ENCODE results near the gene UBE2G2.
A peak's percentile ranks its signal among the peaks of the same experiment; 100 is the strongest.

Gene UBE2G2

DNA sequence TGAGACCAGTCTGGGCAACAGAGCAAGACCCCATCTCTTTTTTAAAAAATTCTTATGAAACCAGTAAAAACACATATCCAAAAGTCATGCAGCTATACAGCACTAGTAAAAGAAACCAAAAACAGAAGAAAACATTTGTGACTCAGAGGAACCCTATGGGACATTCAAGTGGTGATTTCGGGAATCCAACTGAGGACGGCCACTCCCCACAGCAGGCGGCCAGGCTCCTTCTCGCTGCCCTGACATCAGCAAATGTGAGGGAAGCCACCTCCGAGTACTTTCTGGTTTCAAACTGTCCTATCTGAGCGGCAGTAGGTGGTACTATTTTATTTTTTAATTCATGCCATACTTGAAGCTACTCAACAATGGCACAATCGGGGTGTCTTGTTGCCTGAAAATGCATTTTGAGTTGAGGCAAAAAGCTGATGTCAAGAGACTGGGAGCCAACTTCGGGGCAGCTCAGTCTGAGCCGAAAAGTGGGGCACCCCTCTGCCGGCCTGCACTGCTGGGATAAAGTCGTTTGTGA lies 12.9 kb upstream of the UBE2G2 start:
- DNase-seq: no peak

- no peak for DNase-seq
These were observed 12.1 kb upstream of the UBE2G2 start for GRCh38 chr21:44813727-44814126.

DNA sequence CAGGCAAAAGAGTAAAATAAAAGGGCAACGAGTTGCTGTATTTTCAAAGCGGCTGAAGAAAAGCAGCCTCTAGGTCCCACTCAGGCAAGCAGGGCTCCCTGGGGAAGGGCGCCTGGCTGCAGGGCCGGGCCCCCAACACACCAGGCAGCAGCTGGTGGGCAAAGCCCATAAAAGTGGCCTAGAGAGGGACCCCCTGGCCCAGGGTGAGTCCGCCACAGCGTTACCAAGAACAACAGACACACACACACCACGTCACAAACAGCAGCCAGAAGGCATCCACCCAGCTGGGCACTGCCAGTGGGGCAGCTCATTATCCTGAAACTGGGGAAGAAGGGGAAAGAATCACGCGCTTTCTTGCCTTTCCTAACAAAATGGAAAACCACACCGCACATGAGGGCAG lies 11.5 kb upstream of the UBE2G2 start:
- DNase-seq: no peak

DNA sequence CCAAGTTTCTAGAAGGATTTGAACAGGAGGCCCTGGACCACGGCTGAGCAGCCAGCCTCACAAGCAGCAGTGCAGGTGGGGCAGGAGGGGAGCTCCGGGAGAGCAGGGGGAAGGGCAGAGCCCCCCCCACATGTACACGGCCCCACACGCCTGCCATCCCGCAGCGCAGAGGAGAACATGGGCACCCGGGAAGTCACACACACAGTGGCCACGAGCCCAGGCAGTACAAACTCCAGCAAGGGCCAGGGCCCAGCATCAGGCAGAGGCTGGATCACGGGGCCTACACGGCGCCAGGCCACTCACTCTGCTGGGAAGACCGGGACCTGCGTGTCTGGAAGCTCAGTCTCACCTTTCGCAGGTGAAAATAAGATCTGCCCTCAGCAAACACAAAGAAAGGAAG lies 11.0 kb upstream of the UBE2G2 start:
- no peak for DNase-seq

DNA sequence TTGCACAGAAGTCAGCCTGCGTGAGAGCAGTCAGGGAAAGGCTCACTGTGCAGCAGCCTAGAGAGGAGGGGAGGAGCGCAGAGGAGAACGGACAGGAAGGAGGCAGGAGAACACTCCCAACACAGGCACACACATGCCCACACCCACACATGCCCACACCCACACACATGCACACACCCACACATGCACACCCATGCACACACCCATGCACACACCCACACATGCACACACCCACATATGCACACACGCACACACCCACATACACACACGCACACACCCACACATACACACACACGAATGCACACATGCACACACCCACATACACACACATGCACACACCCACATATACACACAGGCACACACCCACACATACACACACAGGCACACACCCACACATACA lies 9.2 kb upstream of the UBE2G2 start:
- no peak for DNase-seq

GRCh38 chr21:44805859-44806258 lies 4.2 kb upstream of the UBE2G2 start:
- no peak for DNase-seq

- no peak for DNase-seq
These were observed 3.6 kb upstream of the UBE2G2 start for GRCh38 chr21:44805226-44805625.

GRCh38 chr21:44804762-44805161 lies 3.1 kb upstream of the UBE2G2 start:
- no peak for DNase-seq

- no peak for DNase-seq
These were observed 2.0 kb upstream of the UBE2G2 start for GRCh38 chr21:44803651-44804050.

GRCh38 chr21:44802396-44803153 lies 955 bp upstream of the UBE2G2 start:
- DNase-seq: no peak

- DNase-seq: no peak
These were observed 601 bp downstream of the UBE2G2 start for GRCh38 chr21:44800971-44801467.

DNA sequence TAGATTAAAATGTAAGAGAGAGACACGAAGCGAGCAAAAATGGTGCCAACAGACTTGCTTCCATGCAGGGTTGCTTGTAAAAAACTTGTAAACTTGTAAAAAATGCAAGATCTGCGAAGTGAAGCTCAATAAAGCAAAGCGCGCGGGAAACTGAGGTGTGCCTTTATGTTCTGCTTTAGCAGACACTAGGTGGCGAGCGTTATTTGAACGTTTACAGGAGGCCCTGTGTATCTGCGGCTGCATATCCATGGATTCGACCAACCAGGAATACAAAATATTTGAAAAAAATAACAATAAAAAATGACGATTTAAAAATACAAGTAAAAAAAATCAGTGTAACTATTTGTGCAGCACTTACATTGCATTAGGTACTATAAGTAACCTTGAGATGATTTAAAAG lies 1.5 kb downstream of the UBE2G2 start:
- no peak for DNase-seq

DNA sequence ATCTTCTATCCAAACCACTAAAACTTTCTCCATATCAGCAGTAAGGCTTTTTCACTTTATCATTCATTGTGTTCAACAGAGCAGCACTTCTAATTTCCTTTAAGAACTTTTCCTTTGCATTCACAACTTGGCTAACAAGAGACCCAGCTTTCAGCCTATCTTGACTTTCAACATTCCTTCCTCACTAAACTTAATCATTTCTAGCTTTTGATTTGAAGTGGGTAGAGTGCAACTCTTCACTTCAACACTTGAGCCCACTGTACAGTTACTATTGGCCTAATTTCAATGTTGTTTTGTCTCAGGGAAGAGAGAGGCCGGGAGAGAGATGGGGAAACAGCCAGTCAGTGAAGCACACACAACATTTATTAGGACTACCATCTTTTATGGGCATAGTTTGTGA lies 2.0 kb downstream of the UBE2G2 start:
- no peak for DNase-seq

- no peak for DNase-seq
These were observed 3.8 kb downstream of the UBE2G2 start for GRCh38 chr21:44797775-44798174.

- DNase-seq: no peak
These were observed 6.3 kb downstream of the UBE2G2 start for GRCh38 chr21:44795342-44795741.

DNA sequence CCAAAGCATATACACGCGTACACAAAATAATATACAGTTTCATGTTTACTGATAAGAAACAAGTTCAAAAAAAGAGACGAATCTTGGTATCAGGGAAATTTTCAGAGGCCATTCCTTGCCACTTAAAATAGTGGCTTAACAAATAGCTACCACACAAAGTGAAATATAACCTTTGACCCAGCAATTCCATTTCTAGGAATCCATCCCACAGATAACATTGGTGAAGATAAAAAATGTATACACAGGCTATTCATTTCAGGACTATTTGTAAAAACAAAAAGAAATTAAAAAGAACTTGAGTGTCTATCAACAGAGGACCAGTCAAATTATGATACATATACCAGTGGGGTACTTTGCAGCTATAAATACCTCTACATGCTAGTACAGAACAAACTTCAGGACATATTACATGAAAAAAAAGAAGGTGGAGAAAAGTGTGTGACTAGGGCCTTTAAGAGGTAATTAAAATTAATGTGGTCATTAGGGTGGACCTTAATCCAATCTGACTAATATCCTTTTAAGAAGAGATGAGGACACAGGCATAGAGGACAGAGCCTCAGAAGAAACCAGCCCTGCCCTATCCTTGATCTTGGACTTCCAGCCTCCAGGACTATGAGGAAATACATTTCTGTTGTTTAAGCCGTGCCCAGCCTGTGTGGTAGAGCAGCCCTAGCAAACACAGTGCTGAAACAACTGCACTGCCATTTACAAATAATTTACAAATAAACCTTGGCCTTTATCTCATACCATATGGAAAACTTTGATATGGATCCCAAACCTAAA lies 7.8 kb downstream of the UBE2G2 start:
- no peak for DNase-seq

DNA sequence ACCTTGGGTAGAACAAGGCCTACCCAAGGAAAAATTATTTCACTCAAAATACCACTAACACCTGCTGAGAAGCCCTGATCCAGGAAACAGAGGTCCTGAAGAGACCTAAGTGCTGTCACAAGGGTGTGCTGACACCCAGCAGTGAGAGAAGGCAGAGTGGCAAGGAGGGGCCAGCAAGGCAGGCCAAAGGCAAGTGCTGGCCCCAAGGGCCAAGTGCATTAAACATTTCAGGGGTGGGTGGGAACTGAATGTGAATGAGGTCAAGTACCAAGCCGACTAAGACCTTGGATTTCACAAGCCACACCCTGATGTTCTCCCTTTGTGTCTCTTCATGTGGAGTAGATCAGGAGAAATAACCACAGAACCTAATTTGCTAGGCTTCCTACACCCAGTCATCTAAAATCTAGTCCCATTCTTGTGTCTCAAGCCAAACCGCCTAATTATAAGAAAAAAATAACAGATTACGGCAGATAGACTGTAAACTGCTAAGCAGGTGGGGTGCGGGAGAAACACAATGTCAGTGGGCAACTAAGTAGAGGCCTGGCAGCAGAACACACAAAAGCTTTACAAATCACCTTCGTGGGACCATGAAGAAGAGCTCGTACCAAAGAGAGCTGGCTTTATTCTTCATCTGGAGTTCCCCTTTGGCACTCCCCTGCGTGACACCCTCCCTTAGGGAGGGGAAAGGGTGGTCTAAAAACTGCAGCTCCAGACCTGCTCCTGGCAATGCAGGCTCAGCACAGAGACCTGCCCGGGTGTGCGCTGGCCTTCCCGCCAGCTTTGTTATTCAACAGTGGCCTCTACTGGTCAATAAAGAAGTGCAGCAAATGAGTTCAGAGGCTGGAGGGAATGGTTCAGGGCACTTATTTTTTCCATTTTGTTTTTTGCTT lies 8.7 kb downstream of the UBE2G2 start:
- DNase-seq: peak; percentile 9 to 28

DNA sequence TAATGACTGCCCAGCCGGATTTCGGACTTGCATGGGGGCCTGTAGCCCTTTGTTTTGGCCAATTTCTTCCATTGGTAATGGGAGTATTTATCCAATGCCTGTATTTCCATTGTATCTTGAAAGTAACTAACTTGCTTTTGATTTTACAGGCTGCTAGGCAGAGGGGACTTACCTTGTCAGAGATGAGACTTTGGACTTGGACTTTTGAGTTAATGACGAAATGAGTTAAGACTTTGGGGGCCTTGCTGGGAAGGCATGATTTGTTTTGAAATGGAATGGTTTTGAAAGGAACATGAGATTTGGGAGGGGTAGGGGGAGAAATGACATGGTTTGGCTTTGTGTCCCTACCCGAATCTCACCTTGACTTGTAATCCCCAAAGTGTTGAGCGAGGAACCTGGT lies 9.6 kb downstream of the UBE2G2 start:
- DNase-seq: no peak

DNA sequence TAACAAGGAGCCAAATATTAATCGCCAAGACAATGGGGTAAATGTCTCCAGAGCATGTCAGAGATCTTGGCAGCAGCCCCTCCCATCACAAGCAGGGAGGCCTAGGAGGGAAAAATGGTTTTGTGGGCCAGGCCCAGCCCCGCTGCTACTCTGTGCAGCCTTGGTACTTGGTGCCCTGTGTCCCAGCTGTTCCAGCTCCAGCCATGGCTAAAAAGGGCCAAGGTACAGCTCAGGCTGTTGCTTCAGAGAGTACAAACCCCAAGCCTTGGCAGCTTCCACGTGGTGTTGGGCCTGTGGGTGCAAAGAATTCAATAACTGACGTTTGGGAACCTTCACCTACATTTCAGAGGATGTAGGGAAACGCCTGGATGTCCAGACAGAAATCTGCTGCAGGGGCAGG lies 10.4 kb downstream of the UBE2G2 start:
- DNase-seq: no peak

GRCh38 chr21:44790368-44790767 lies 11.3 kb downstream of the UBE2G2 start:
- DNase-seq: no peak

- no peak for DNase-seq
These were observed 11.7 kb downstream of the UBE2G2 start for GRCh38 chr21:44789880-44790279.

GRCh38 chr21:44785620-44786335 lies 15.8 kb downstream of the UBE2G2 start:
- DNase-seq: no peak
